ENCODE measurements around the gene NR4A3.
"Not testable (repeated sequence)": the region's sequence is repeated elsewhere in the genome, so short reads cannot be mapped to it uniquely, and the experiment has no call there.

Gene NR4A3

GRCh38 chr9:99821396-99822108 is at the start of gene NR4A3:
NR4A3 (plus strand) TSS chr9:99821885; CDS start chr9:99828043, 6,158 bp downstream.
- DNase-seq (ENCODE audit: low read depth, low spot score), result peak; percentile 88
- H3K4me3 ChIP-seq (ENCODE audit: low read depth, low read length), result peak within 1 kb of the TSS; percentile 95
- CTCF ChIA-PET, result interaction anchor here (0.7 to 1.4 kb wide), 3 partner anchors 14 to 1503 kb away, joined by 3 to 4 read pairs (median 3); no protein-coding TSS in a partner anchor
- POLR2A ChIA-PET, result interaction anchor here (0.7 to 1.5 kb wide), 2 partner anchors 86 to 600 kb away, joined by 3 to 5 read pairs; partner anchors contain the start of genes ALG2 and SEC61B
- peak; percentile 41 for TF ChIP-seq CTCF (IDR thresholded peaks at IDR 0.05; ENCODE audit: insufficient read depth, low read length, missing control alignments)

GRCh38 chr9:99773468-99774138 is 48.1 kb upstream of the NR4A3 start:
- ChIA-PET POLR2A (no interaction called here), CTCF (interaction anchor here (0.6 to 0.9 kb wide), 2 partner anchors 15 to 1675 kb away, joined by 3 read pairs; no protein-coding TSS in a partner anchor)
- H3K4me3 ChIP-seq (ENCODE audit: low read depth, low read length), result no peak overlapping the region
- no peak for DNase-seq (ENCODE audit: low read depth, low spot score)
- no peak for TF ChIP-seq CTCF (IDR thresholded peaks at IDR 0.05; ENCODE audit: insufficient read depth, low read length, missing control alignments)

- no peak overlapping the region for H3K4me3 ChIP-seq (ENCODE audit: low read depth, low read length)
- no peak for TF ChIP-seq CTCF (IDR thresholded peaks at IDR 0.05; ENCODE audit: insufficient read depth, low read length, missing control alignments)
- peak; percentile 34 for DNase-seq (ENCODE audit: low read depth, low spot score)
- POLR2A ChIA-PET, result no interaction called here
- CTCF ChIA-PET, result no interaction called here
These were observed 43.4 kb upstream of the NR4A3 start for GRCh38 chr9:99778308-99778707.

GRCh38 chr9:99778836-99779235 is 42.8 kb upstream of the NR4A3 start:
- CTCF ChIA-PET, result no interaction called here
- TF ChIP-seq CTCF (IDR thresholded peaks at IDR 0.05; ENCODE audit: insufficient read depth, low read length, missing control alignments), result no peak

GRCh38 chr9:99779277-99779676 is 42.4 kb upstream of the NR4A3 start:
- TF ChIP-seq CTCF (IDR thresholded peaks at IDR 0.05; ENCODE audit: insufficient read depth, low read length, missing control alignments), result no peak
- ChIA-PET CTCF (no interaction called here), POLR2A (no interaction called here)
- no peak overlapping the region for H3K4me3 ChIP-seq (ENCODE audit: low read depth, low read length)
- no peak for DNase-seq (ENCODE audit: low read depth, low spot score)

More at GRCh38 chr9:99778836-99779235, 42.8 kb upstream of the NR4A3 start:
- no peak for DNase-seq (ENCODE audit: low read depth, low spot score)
- H3K4me3 ChIP-seq (ENCODE audit: low read depth, low read length), result no peak overlapping the region
- POLR2A ChIA-PET, result no interaction called here

GRCh38 chr9:99782349-99782748 is 39.3 kb upstream of the NR4A3 start:
- DNase-seq (ENCODE audit: low read depth, low spot score); POLR2A ChIA-PET; H3K4me3 ChIP-seq (ENCODE audit: low read depth, low read length): not testable (repeated sequence)
- CTCF ChIA-PET, result interaction anchor here (0.6 kb wide), 1 partner anchor 432 kb away, joined by 3 read pairs; no protein-coding TSS in a partner anchor

Data from AG04449 (cell line).